K562 (cell line): ENCODE results near the gene C11orf54. TPM values are rescaled to one million over a fixed set of nuclear protein-coding genes. Genes with fewer than 3 reads are reported as not detected.

Source experiments
- ATAC-seq: fragments of 200-7000 bp; cut with Tn5 transposase; 3 replicates; pipeline ENCODE4 v1.9.1; 2020; ENCODE audit warnings: moderate library complexity
- BruUV-seq: library from RNA; stranded (reverse); fragments of 400-500 nt; replicated peaks from 2 replicates; lab custom pipeline; 2021; lab: Mats Ljungman, UMichigan
- CTCF ChIA-PET: fragments of 300-600 bp; formaldehyde crosslinking; extraction: SDS; loops from one replicate; lab custom pipeline; 2021; ENCODE audit warnings: low intra/inter-chr PET ratio; lab: Yijun Ruan, JAX
- POLR2A ChIA-PET: fragments of 300-600, 350-650 bp; sonication (Branson Sonifier 250); formaldehyde crosslinking; extraction: SDS; loops from one replicate; lab custom pipeline; 2021; ENCODE audit warnings: antibody characterized with exemption, inconsistent platforms; lab: Yijun Ruan, JAX
- DNase-seq, 4 experiments: peaks; one replicate each; pipeline versions ENCODE4 v3.0.0 to v3.0.0-alpha.2; 2011 to 2018; ENCODE audit warnings: low spot score in 3 of 4, mixed read lengths in 3 of 4; ENCODE audit errors: extremely low read depth in 1 of 4
- FAIRE-seq: peaks from 2 replicates; lab custom pipeline; 2011; peaks lifted over from hg19 to GRCh38; lab: Jason Lieb, UNC
- H2AFZ ChIP-seq: 2 replicates; pipeline ENCODE4 v1.6.0; 2011; ENCODE audit warnings: low read depth, low read length, control low read depth, inconsistent platforms
- H3K27ac ChIP-seq: fragments of 200-600 bp; 3 replicates; pipeline ENCODE4 v1.8.0; 2011; ENCODE audit warnings: low read depth, mild to moderate bottlenecking, control low read depth, inconsistent platforms, low read length, moderate library complexity, mixed read lengths; ENCODE audit errors: extremely low read depth
- H3K27me3 ChIP-seq, 2 experiments: fragments of 300-600 bp in 1 of 2; 2 replicates in 1 of 2; 3 replicates in 1 of 2; pipeline versions ENCODE4 v1.6.0 to v1.8.0; 2011; ENCODE audit warnings: inconsistent platforms in 2 of 2, low read length in 2 of 2, mild to moderate bottlenecking in 1 of 2, mixed read lengths in 1 of 2, moderate library complexity in 1 of 2; ENCODE audit not compliant: control insufficient read depth in 2 of 2, insufficient read depth in 2 of 2
- H3K36me3 ChIP-seq: fragments of 300-600 bp; 3 replicates; pipeline ENCODE4 v1.8.0; 2011; ENCODE audit warnings: mild to moderate bottlenecking, low read length, inconsistent platforms; ENCODE audit not compliant: control insufficient read depth, insufficient read depth
- H3K4me1 ChIP-seq, 2 experiments: fragments of 200-600 bp in 1 of 2; replicated peaks in 1 of 2; 2 replicates in 1 of 2; 3 replicates in 1 of 2; pipeline versions ENCODE4 v1.5.1 to v1.8.0; 2011; ENCODE audit warnings: inconsistent platforms in 2 of 2, low read length in 2 of 2, mild to moderate bottlenecking in 1 of 2, mixed read lengths in 1 of 2, moderate library complexity in 1 of 2; ENCODE audit not compliant: control insufficient read depth in 2 of 2, insufficient read depth in 2 of 2
- H3K4me2 ChIP-seq: 2 replicates; pipeline ENCODE4 v1.6.1; 2011; ENCODE audit warnings: low read length, control low read depth, inconsistent platforms, mixed read lengths; ENCODE audit not compliant: insufficient read depth
- H3K4me3 ChIP-seq: fragments of 200-600 bp; sonication (generic), shearing (Covaris generic); 2 replicates; pipeline ENCODE4 v1.5.1; 2016; ENCODE audit warnings: control low read depth, inconsistent platforms
- H3K79me2 ChIP-seq: fragments of 200-600 bp; 3 replicates; pipeline ENCODE4 v1.8.0; 2011; ENCODE audit warnings: low read length, inconsistent platforms; ENCODE audit not compliant: control insufficient read depth, insufficient read depth
- H3K9ac ChIP-seq, 2 experiments: 2 replicates each; pipeline versions ENCODE4 v1.6.0 to v1.6.1; 2011; ENCODE audit warnings: low read depth in 2 of 2, low read length in 2 of 2, control low read depth in 1 of 2, inconsistent platforms in 1 of 2, mild to moderate bottlenecking in 1 of 2, mixed read lengths in 1 of 2; ENCODE audit not compliant: insufficient read depth in 1 of 2
- H3K9me1 ChIP-seq: one replicate; pipeline ENCODE4 v1.6.0; 2011; ENCODE audit warnings: inconsistent platforms, mild to moderate bottlenecking, low read length, moderate library complexity; ENCODE audit not compliant: control insufficient read depth, insufficient read depth
- H3K9me3 ChIP-seq: replicated peaks from 2 replicates; pipeline ENCODE4 v1.5.1; 2011; ENCODE audit warnings: low read depth, low read length, inconsistent platforms; ENCODE audit not compliant: control insufficient read depth, insufficient read depth
- H4K20me1 ChIP-seq: replicated peaks from 2 replicates; pipeline ENCODE4 v1.6.1; 2011; ENCODE audit warnings: low read length, inconsistent platforms, mixed read lengths; ENCODE audit not compliant: control insufficient read depth, insufficient read depth
- ESRRB ChIP-seq: fragments of 250-450 bp; sonication (Bioruptor Pico); IDR thresholded peaks from 2 replicates; pipeline ENCODE4 v1.5.0; 2020; ENCODE audit warnings: mild to moderate bottlenecking, moderate library complexity, borderline replicate concordance
- FOXM1 ChIP-seq, 2 experiments: fragments of 450-650 bp in 1 of 2; sonication (generic) in 1 of 2; formaldehyde crosslinking in 1 of 2; IDR thresholded peaks; 2 replicates each; pipeline versions ENCODE4 v1.6.1 to v1.9.0; 2017 to 2022; ENCODE audit warnings: low read depth in 2 of 2, mild to moderate bottlenecking in 2 of 2, missing genetic modification reagents in 1 of 2, moderate library complexity in 1 of 2
- PRDM10 ChIP-seq: fragments of 450-650 bp; IDR thresholded peaks from 2 replicates; pipeline ENCODE4 v1.6.1; 2018; ENCODE audit not compliant: partially characterized antibody
- RBM17 ChIP-seq: fragments of 200-400 bp; formaldehyde crosslinking; IDR thresholded peaks from 2 replicates; pipeline ENCODE4 v1.6.1; 2017; ENCODE audit warnings: low read depth, mild to moderate bottlenecking, low read length, borderline replicate concordance
- WGBS: fragments of 100-300 bp; shearing (Covaris generic); methylation state at CpG from one replicate; pipeline ENCODE4 v1.1.6; 2016; ENCODE audit warnings: low coverage, mixed read lengths; ENCODE audit not compliant: insufficient coverage; ENCODE audit errors: missing lambda C conversion rate; 5-methylcytosine and 5-hydroxymethylcytosine counted together
- in situ Hi-C: fragments of 300-500 bp; cut with MboI; formaldehyde crosslinking; loops from 4 replicates; pipeline ENCODE4 v1.15.0; 2018; ENCODE audit warnings: inconsistent platforms, mixed read lengths
- intact Hi-C: fragments of 100-400 bp; cut with micrococcal nuclease; formaldehyde crosslinking; loops from 2 replicates; pipeline ENCODE4 v1.14.2; 2022
- polyA plus RNA-seq, 8 experiments: library from polyadenylated mRNA; depleted of rRNA in 4 of 8; stranded (reverse) in 5 of 8; unstranded in 3 of 8; fragments of >200 nt; fragmentation: Nextera tagmentation in 2 of 8; fragmentation: Illumina TruSeq in 1 of 8; extraction: Ambion mirVana in 2 of 8; extraction: Trizol in 1 of 8; gene quantifications; 2 replicates each; pipeline versions ENCODE4 v1.2.1 to v1.2.3, GENCODE V29; 2011 to 2014; ENCODE audit warnings: inconsistent platforms in 1 of 8, missing spikeins in 1 of 8
- total RNA-seq, 7 experiments: library from RNA; depleted of rRNA in 6 of 7; stranded (reverse); fragments of >200 nt in 6 of 7; fragmentation: Illumina TruSeq in 2 of 7; extraction: Trizol in 2 of 7; gene quantifications; 2 replicates each; pipeline versions ENCODE4 v1.2.1 to v1.2.3, GENCODE V29; 2011 to 2021; ENCODE audit warnings: low replicate concordance in 1 of 7

Gene C11orf54
- total and polyA plus RNA-seq, 9 of the 15 experiments (the other 6 are each of a cell fraction or from before 2014, with no cell fraction given) = 13.4 to 33.0 (median 23.1) TPM

- WGBS = 52% methylated on average over 7 of the region's 7 CpGs
- BruUV-seq = no TSS peak
- in situ Hi-C loops (no loop called here), intact Hi-C loops (no loop called here)
- H3K79me2 ChIP-seq = peaks cover 34% of the 10 kb centered on the region
- H3K27me3 ChIP-seq = no peaks in the 10 kb centered on the region
- H3K9ac ChIP-seq = peak overlapping the region in 1 of 2 experiments; percentile 40; a peak in 1 of 4 replicates
- H3K36me3 ChIP-seq = peaks cover 17% of the 10 kb centered on the region
- peak overlapping the region; percentile 14; the same call in 1 of the 2 replicates for H3K4me2 ChIP-seq
- FAIRE-seq = no peak
- CTCF ChIA-PET = no interaction called here
- peaks cover 4 to 10% of the 10 kb centered on the region in 2 experiments; a peak in 3 of 5 replicates for H3K4me1 ChIP-seq
- TF ChIP-seq ESRRB (no peak), RBM17 (no peak), FOXM1 (IDR thresholded peaks at IDR 0.05; ENCODE audit: low read depth) (no peak), FOXM1 (CRISPR knock-in tag; IDR thresholded peaks at IDR 0.05; ENCODE audit: low read depth) (no peak), PRDM10 (peak; percentile 28)
- TF ChIP-seq, all 486 proteins: peak for 1
- POLR2A ChIA-PET = no interaction called here
- ATAC-seq = no peak
- no peak for DNase-seq
- no peaks in the 10 kb centered on the region for H4K20me1 ChIP-seq
- no peaks in the 10 kb centered on the region for H3K9me3 ChIP-seq
- no peaks in the 10 kb centered on the region for H3K9me1 ChIP-seq
- no peak overlapping the region for H3K27ac ChIP-seq
- peak overlapping the region; percentile 25; the same call in 1 of the 2 replicates for H2AFZ ChIP-seq
- H3K4me3 ChIP-seq = no peak overlapping the region
Observed at GRCh38 chr11:93744669-93745004, 3.2 kb downstream of the C11orf54 start.
